ENCODE measurements around the gene PKD2.
A peak's percentile ranks its signal among the peaks of the same experiment; 100 is the strongest.

PKD2 gene

GRCh38 chr4:88027611-88028608 is 20.5 kb downstream of the PKD2 start:
- FAIRE-seq: no peak

- FAIRE-seq: no peak
Measured at GRCh38 chr4:88028946-88029345, 21.5 kb downstream of the PKD2 start.

- FAIRE-seq: no peak
Measured at GRCh38 chr4:88029556-88029955, 22.1 kb downstream of the PKD2 start.

GRCh38 chr4:88030565-88031310 is 23.3 kb downstream of the PKD2 start:
- no peak for FAIRE-seq

- peak; percentile 24 for FAIRE-seq
Measured at GRCh38 chr4:88033309-88033708, 25.9 kb downstream of the PKD2 start.

GRCh38 chr4:88035292-88035691 is 27.9 kb downstream of the PKD2 start:
- no peak for FAIRE-seq

- no peak for FAIRE-seq
Measured at GRCh38 chr4:88037447-88037846, 30.0 kb downstream of the PKD2 start.

- FAIRE-seq: no peak
Measured at GRCh38 chr4:88037936-88038335, 30.5 kb downstream of the PKD2 start.

GRCh38 chr4:88040707-88041106 is 33.3 kb downstream of the PKD2 start:
- FAIRE-seq: no peak

- FAIRE-seq: no peak
Measured at GRCh38 chr4:88041626-88042025, 34.2 kb downstream of the PKD2 start.

- no peak for FAIRE-seq
Measured at GRCh38 chr4:88043001-88043400, 35.6 kb downstream of the PKD2 start.

GRCh38 chr4:88043586-88044340 is 36.3 kb downstream of the PKD2 start:
- no peak for FAIRE-seq

GRCh38 chr4:88045021-88045420 is 37.6 kb downstream of the PKD2 start:
- FAIRE-seq: no peak

GRCh38 chr4:88054229-88054628 is 46.8 kb downstream of the PKD2 start:
- no peak for FAIRE-seq

GRCh38 chr4:88054901-88055300 is 47.5 kb downstream of the PKD2 start:
- FAIRE-seq: no peak

GRCh38 chr4:88058295-88058694 is 50.9 kb downstream of the PKD2 start:
- no peak for FAIRE-seq

GRCh38 chr4:88059766-88060165 is 52.3 kb downstream of the PKD2 start:
- no peak for FAIRE-seq

GRCh38 chr4:88060431-88060830 is 53.0 kb downstream of the PKD2 start:
- no peak for FAIRE-seq

GRCh38 chr4:88062311-88062710 is 54.9 kb downstream of the PKD2 start:
- no peak for FAIRE-seq

GRCh38 chr4:88062843-88063242 is 55.4 kb downstream of the PKD2 start:
- FAIRE-seq: peak; percentile 33

GRCh38 chr4:88063634-88064296 is 56.3 kb downstream of the PKD2 start:
- FAIRE-seq: no peak

- FAIRE-seq: no peak
Measured at GRCh38 chr4:88064410-88064809, 57.0 kb downstream of the PKD2 start.
